ENCODE data around the gene UTS2R.

GRCh38 chr17:82396601-82397435 lies 25.3 kb downstream of the UTS2R start:
- TF ChIP-seq, protein P1, sequence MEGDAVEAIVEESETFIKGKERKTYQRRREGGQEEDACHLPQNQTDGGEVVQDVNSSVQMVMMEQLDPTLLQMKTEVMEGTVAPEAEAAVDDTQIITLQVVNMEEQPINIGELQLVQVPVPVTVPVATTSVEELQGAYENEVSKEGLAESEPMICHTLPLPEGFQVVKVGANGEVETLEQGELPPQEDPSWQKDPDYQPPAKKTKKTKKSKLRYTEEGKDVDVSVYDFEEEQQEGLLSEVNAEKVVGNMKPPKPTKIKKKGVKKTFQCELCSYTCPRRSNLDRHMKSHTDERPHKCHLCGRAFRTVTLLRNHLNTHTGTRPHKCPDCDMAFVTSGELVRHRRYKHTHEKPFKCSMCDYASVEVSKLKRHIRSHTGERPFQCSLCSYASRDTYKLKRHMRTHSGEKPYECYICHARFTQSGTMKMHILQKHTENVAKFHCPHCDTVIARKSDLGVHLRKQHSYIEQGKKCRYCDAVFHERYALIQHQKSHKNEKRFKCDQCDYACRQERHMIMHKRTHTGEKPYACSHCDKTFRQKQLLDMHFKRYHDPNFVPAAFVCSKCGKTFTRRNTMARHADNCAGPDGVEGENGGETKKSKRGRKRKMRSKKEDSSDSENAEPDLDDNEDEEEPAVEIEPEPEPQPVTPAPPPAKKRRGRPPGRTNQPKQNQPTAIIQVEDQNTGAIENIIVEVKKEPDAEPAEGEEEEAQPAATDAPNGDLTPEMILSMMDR (IDR thresholded peaks at IDR 0.05) = no peak
- TF ChIP-seq POLR2A (IDR thresholded peaks at IDR 0.05) (no peak), EP300 (IDR thresholded peaks at IDR 0.05) (no peak)
